ENCODE measurements around the gene SMAD1. TPM values are rescaled to one million over a fixed set of nuclear protein-coding genes. Genes with fewer than 3 reads are reported as not detected.

The SMAD1 gene
- total RNA-seq, 1 experiment from 2014 or later, result 15.4 TPM

DNA sequence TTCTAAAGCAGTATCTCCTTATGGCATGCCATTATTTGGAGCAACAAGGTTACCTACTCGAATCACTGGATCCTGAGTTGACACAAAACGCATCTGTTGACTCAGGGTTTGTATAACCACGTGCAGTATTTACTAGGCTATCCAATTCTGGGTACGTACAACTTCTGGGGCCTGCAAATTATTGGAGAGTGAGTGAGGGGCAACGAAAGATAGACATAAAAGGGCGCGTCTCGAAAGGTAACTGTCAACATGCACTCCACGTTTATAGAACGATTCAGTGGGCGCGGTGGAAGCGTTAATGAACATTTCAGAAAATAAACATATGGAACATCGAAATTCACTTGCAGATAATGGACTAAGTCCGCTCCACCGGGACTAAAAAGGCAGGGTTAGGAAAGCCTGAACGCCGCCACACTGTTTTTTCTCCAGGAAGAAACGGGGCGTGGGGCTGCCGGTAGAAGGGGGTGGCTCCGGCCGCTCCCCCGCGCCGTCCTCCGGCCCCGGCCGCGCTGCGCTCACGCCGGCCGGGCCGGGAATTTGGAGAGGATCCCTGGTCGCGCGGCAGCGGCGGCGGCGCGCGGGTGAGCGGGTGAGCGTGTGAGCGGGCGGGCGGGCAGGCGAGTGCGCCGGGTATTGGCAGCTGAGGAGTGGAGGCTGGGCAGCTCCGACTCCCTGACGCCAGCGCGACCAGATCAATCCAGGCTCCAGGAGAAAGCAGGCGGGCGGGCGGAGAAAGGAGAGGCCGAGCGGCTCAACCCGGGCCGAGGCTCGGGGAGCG, at the start of gene SMAD1 (continued):
- TF ChIP-seq, protein P1, sequence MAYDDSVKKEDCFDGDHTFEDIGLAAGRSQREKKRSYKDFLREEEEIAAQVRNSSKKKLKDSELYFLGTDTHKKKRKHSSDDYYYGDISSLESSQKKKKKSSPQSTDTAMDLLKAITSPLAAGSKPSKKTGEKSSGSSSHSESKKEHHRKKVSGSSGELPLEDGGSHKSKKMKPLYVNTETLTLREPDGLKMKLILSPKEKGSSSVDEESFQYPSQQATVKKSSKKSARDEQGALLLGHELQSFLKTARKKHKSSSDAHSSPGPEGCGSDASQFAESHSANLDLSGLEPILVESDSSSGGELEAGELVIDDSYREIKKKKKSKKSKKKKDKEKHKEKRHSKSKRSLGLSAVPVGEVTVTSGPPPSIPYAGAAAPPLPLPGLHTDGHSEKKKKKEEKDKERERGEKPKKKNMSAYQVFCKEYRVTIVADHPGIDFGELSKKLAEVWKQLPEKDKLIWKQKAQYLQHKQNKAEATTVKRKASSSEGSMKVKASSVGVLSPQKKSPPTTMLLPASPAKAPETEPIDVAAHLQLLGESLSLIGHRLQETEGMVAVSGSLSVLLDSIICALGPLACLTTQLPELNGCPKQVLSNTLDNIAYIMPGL (CRISPR knock-in tag; IDR thresholded peaks at IDR 0.05), result no peak

DNA sequence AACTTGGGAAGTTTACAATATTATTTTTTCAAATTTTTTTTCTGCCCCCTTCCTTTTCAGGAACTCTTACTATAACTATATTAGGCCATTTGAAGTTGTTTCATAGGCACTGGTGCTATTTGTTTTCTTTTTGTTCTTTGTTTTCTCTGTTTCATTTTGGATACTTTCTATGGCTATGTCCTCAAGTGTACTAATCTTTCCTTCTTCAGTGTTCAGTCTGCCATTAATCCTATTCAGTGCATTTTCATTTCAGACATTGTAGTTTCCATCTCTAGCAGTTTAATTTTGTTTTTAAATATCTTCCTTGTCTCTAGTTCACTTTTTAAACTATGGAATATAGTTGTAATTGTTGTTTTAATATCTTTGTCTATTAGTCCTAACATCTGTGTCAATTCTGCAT, 48.0 kb upstream of the SMAD1 start:
- CTCF ChIA-PET, result no interaction called here
- DNase-seq (ENCODE audit: low spot score) (no peak), ATAC-seq (no peak)
- POLR2A ChIA-PET, result no interaction called here
- Mint-ChIP-seq H3K4me1 (peaks cover 24% of the 10 kb centered on the region), H3K27me3 (ENCODE audit: low read depth) (no peaks in the 10 kb centered on the region; the same call in 1 of the 2 replicates), H3K36me3 (peaks cover 3% of the 10 kb centered on the region; the same call in 1 of the 2 replicates), H3K9me3 (peaks cover 12% of the 10 kb centered on the region), H3K27ac (no peak overlapping the region), H3K4me3 (no peak overlapping the region)
- TF ChIP-seq, protein P2, sequence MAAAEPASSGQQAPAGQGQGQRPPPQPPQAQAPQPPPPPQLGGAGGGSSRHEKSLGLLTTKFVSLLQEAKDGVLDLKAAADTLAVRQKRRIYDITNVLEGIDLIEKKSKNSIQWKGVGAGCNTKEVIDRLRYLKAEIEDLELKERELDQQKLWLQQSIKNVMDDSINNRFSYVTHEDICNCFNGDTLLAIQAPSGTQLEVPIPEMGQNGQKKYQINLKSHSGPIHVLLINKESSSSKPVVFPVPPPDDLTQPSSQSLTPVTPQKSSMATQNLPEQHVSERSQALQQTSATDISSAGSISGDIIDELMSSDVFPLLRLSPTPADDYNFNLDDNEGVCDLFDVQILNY (CRISPR knock-in tag; IDR thresholded peaks at IDR 0.05), result no peak
- TF ChIP-seq JUN (CRISPR knock-in tag; IDR thresholded peaks at IDR 0.05), result no peak
- TF ChIP-seq, protein P3, sequence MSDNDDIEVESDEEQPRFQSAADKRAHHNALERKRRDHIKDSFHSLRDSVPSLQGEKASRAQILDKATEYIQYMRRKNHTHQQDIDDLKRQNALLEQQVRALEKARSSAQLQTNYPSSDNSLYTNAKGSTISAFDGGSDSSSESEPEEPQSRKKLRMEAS (CRISPR knock-in tag; IDR thresholded peaks at IDR 0.05), result no peak
- TF ChIP-seq NR2C2 (CRISPR knock-in tag; IDR thresholded peaks at IDR 0.05), result no peak
- no peak for TF ChIP-seq ZNF671 (CRISPR knock-in tag; IDR thresholded peaks at IDR 0.05)
- TF ChIP-seq, protein P4, sequence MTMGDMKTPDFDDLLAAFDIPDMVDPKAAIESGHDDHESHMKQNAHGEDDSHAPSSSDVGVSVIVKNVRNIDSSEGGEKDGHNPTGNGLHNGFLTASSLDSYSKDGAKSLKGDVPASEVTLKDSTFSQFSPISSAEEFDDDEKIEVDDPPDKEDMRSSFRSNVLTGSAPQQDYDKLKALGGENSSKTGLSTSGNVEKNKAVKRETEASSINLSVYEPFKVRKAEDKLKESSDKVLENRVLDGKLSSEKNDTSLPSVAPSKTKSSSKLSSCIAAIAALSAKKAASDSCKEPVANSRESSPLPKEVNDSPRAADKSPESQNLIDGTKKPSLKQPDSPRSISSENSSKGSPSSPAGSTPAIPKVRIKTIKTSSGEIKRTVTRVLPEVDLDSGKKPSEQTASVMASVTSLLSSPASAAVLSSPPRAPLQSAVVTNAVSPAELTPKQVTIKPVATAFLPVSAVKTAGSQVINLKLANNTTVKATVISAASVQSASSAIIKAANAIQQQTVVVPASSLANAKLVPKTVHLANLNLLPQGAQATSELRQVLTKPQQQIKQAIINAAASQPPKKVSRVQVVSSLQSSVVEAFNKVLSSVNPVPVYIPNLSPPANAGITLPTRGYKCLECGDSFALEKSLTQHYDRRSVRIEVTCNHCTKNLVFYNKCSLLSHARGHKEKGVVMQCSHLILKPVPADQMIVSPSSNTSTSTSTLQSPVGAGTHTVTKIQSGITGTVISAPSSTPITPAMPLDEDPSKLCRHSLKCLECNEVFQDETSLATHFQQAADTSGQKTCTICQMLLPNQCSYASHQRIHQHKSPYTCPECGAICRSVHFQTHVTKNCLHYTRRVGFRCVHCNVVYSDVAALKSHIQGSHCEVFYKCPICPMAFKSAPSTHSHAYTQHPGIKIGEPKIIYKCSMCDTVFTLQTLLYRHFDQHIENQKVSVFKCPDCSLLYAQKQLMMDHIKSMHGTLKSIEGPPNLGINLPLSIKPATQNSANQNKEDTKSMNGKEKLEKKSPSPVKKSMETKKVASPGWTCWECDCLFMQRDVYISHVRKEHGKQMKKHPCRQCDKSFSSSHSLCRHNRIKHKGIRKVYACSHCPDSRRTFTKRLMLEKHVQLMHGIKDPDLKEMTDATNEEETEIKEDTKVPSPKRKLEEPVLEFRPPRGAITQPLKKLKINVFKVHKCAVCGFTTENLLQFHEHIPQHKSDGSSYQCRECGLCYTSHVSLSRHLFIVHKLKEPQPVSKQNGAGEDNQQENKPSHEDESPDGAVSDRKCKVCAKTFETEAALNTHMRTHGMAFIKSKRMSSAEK (CRISPR knock-in tag; IDR thresholded peaks at IDR 0.05; ENCODE audit: borderline replicate concordance), result no peak

DNA sequence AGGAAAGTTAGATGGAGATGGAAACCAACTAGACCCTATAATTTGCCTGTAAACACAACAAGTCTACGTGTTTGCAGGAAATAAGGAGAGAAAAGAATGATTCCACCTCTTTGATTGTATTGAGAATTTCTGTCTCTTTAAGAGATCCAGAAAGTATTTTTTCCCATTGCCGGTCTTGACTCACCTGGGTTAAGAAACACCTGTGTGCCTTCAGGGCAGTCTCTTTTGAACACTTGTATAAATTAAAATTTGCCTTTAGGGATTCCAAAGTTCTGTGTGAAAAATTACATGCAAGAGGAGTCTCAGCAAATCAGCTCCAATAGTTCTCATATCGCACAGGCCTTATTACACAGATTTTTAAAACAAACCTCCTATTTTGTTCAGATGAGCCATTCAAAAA, 46.0 kb upstream of the SMAD1 start:
- Mint-ChIP-seq H3K27me3 (ENCODE audit: low read depth) (no peaks in the 10 kb centered on the region; the same call in 1 of the 2 replicates), H3K4me3 (no peak overlapping the region), H3K4me1 (peaks cover 24% of the 10 kb centered on the region), H3K36me3 (peaks cover 3% of the 10 kb centered on the region; the same call in 1 of the 2 replicates), H3K9me3 (peaks cover 12% of the 10 kb centered on the region), H3K27ac (no peak overlapping the region)
- POLR2A ChIA-PET, result no interaction called here
- TF ChIP-seq NR1H2 (CRISPR knock-in tag; IDR thresholded peaks at IDR 0.05) (no peak), IRF2 (CRISPR knock-in tag; IDR thresholded peaks at IDR 0.05; ENCODE audit: borderline replicate concordance, low read depth) (no peak), GRHL2 (CRISPR knock-in tag; IDR thresholded peaks at IDR 0.05; ENCODE audit: insufficient replicate concordance, severe bottlenecking) (no peak), FOXK1 (CRISPR knock-in tag; IDR thresholded peaks at IDR 0.05) (no peak), GTF2I (CRISPR knock-in tag; conservative IDR thresholded peaks at IDR 0.05) (no peak), FOXP1 (CRISPR knock-in tag; IDR thresholded peaks at IDR 0.05; ENCODE audit: borderline replicate concordance) (no peak), HMGA2 (CRISPR knock-in tag; IDR thresholded peaks at IDR 0.05) (no peak), ZNF263 (CRISPR knock-in tag; IDR thresholded peaks at IDR 0.05; ENCODE audit: low read depth) (no peak), ESRRA (CRISPR knock-in tag; IDR thresholded peaks at IDR 0.05; ENCODE audit: borderline replicate concordance) (no peak), ZNF232 (CRISPR knock-in tag; IDR thresholded peaks at IDR 0.05) (no peak), CREB1 (CRISPR knock-in tag; IDR thresholded peaks at IDR 0.05) (no peak)
- TF ChIP-seq, protein P5, sequence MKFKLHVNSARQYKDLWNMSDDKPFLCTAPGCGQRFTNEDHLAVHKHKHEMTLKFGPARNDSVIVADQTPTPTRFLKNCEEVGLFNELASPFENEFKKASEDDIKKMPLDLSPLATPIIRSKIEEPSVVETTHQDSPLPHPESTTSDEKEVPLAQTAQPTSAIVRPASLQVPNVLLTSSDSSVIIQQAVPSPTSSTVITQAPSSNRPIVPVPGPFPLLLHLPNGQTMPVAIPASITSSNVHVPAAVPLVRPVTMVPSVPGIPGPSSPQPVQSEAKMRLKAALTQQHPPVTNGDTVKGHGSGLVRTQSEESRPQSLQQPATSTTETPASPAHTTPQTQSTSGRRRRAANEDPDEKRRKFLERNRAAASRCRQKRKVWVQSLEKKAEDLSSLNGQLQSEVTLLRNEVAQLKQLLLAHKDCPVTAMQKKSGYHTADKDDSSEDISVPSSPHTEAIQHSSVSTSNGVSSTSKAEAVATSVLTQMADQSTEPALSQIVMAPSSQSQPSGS (CRISPR knock-in tag; IDR thresholded peaks at IDR 0.05; ENCODE audit: borderline replicate concordance, low read depth), result no peak
- TF ChIP-seq, protein P4 (CRISPR knock-in tag; IDR thresholded peaks at IDR 0.05; ENCODE audit: borderline replicate concordance), result no peak
- no peak for DNase-seq (ENCODE audit: low spot score)
- no peak for ATAC-seq
- CTCF ChIA-PET, result no interaction called here
